Measurements from ENCODE around the gene MAN1A2.

DNA sequence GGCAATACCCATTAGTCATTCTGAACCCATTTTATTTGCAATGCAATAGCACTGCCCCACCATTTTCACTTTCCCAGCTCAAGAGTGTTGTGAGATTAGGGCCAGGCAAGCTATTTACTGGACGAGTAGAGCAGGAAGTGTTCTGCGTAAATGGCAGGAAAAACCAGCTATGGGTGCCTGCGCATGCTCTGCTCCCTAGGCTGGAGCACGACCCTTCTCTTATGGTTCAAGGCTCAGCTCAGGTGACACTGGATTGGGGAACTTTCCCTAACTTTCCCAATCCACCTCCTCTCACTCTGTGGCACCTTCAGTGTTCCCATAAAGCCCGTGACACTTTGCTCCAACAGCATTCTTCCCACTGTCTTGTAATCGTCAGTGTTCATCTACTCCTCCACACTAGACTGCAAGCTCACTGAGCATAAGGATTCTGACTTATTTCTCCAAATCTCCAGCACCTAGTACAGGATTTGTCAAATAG, 3.6 kb upstream of the MAN1A2 start:
- TF ChIP-seq, protein P1, sequence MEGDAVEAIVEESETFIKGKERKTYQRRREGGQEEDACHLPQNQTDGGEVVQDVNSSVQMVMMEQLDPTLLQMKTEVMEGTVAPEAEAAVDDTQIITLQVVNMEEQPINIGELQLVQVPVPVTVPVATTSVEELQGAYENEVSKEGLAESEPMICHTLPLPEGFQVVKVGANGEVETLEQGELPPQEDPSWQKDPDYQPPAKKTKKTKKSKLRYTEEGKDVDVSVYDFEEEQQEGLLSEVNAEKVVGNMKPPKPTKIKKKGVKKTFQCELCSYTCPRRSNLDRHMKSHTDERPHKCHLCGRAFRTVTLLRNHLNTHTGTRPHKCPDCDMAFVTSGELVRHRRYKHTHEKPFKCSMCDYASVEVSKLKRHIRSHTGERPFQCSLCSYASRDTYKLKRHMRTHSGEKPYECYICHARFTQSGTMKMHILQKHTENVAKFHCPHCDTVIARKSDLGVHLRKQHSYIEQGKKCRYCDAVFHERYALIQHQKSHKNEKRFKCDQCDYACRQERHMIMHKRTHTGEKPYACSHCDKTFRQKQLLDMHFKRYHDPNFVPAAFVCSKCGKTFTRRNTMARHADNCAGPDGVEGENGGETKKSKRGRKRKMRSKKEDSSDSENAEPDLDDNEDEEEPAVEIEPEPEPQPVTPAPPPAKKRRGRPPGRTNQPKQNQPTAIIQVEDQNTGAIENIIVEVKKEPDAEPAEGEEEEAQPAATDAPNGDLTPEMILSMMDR (IDR thresholded peaks at IDR 0.05; ENCODE audit: poor library complexity, severe bottlenecking): no peak
- TF ChIP-seq POLR2AphosphoS5 (IDR thresholded peaks at IDR 0.05) (no peak), SMC3 (conservative IDR thresholded peaks at IDR 0.05; ENCODE audit: poor library complexity) (no peak), EZH2 (IDR thresholded peaks at IDR 0.05; ENCODE audit: borderline replicate concordance, insufficient read depth, low read length, poor library complexity, severe bottlenecking) (no peak)
